Liver (tissue), 9 donors: ENCODE measurements around the gene ARHGEF1. TPM values are rescaled to one million over a fixed set of nuclear protein-coding genes. Genes with fewer than 3 reads are reported as not detected.

Experiments used
- DNase-seq: peaks from one replicate; pipeline ENCODE4 v3.0.0-alpha.2; 2017; ENCODE audit warnings: low spot score
- H3K27ac ChIP-seq, 2 donors: one replicate each; pipeline ENCODE4 v1.7.0; 2013; ENCODE audit warnings: inconsistent platforms in 2 of 2, low read length in 2 of 2, control low read depth in 1 of 2, low read depth in 1 of 2, mild to moderate bottlenecking in 1 of 2
- H3K27me3 ChIP-seq, 4 donors: one replicate each; pipeline versions ENCODE4 v1.6.1 to v1.7.0; 2013; ENCODE audit warnings: low read length in 3 of 4, inconsistent platforms in 1 of 4, mild to moderate bottlenecking in 1 of 4, moderate library complexity in 1 of 4; ENCODE audit not compliant: control insufficient read depth in 4 of 4, insufficient read depth in 4 of 4
- H3K36me3 ChIP-seq, 4 donors: one replicate each; pipeline versions ENCODE4 v1.6.1 to v1.7.0; 2013; ENCODE audit warnings: low read length in 3 of 4, mild to moderate bottlenecking in 3 of 4, low read depth in 1 of 4, moderate library complexity in 1 of 4; ENCODE audit not compliant: control insufficient read depth in 4 of 4, insufficient read depth in 3 of 4
- H3K4me1 ChIP-seq, 4 donors: one replicate each; pipeline versions ENCODE4 v1.6.1 to v1.7.0; 2013; ENCODE audit warnings: low read length in 3 of 4, mild to moderate bottlenecking in 3 of 4, moderate library complexity in 1 of 4; ENCODE audit not compliant: control insufficient read depth in 4 of 4, insufficient read depth in 4 of 4
- H3K4me3 ChIP-seq, 3 donors: one replicate each; pipeline versions ENCODE4 v1.6.1 to v1.7.0; 2013; ENCODE audit warnings: low read length in 3 of 3, control low read depth in 1 of 3, low read depth in 1 of 3, mild to moderate bottlenecking in 1 of 3
- H3K9ac ChIP-seq, 2 donors: one replicate each; pipeline ENCODE4 v1.7.0; 2013; ENCODE audit warnings: low read length in 2 of 2, mild to moderate bottlenecking in 2 of 2, moderate library complexity in 2 of 2, control low read depth in 1 of 2, low read depth in 1 of 2
- H3K9me3 ChIP-seq, 4 donors: one replicate each; pipeline versions ENCODE4 v1.6.1 to v1.7.0; 2013; ENCODE audit warnings: low read length in 3 of 4; ENCODE audit not compliant: control insufficient read depth in 4 of 4
- ATF3 ChIP-seq: IDR thresholded peaks from 2 replicates; pipeline ENCODE4 v1.6.1; 2016; ENCODE audit warnings: antibody characterized with exemption
- CTCF ChIP-seq: fragments of 150-350 bp; IDR thresholded peaks from 2 replicates; pipeline ENCODE4 v1.5.1; 2017; ENCODE audit warnings: improper control_type of control experiment, low read depth, low read length; ENCODE audit not compliant: missing input control
- FOXA2 ChIP-seq: IDR thresholded peaks from 2 replicates; pipeline ENCODE4 v1.6.1; 2016; ENCODE audit warnings: antibody characterized with exemption
- GABPA ChIP-seq, 2 donors: IDR thresholded peaks in 1 of 2; conservative IDR thresholded peaks in 1 of 2; 2 replicates each; pipeline ENCODE4 v1.6.1; 2016; ENCODE audit warnings: antibody characterized with exemption in 2 of 2, mild to moderate bottlenecking in 1 of 2, moderate library complexity in 1 of 2
- HNF4G ChIP-seq: IDR thresholded peaks from 2 replicates; pipeline ENCODE4 v1.6.1; 2016; ENCODE audit warnings: antibody characterized with exemption
- NR2F2 ChIP-seq: IDR thresholded peaks from 2 replicates; pipeline ENCODE4 v1.6.1; 2016; ENCODE audit warnings: antibody characterized with exemption
- RAD21 ChIP-seq, 2 donors: IDR thresholded peaks; 2 replicates each; pipeline ENCODE4 v1.6.1; 2016; ENCODE audit warnings: antibody characterized with exemption in 2 of 2, mild to moderate bottlenecking in 2 of 2
- REST ChIP-seq: IDR thresholded peaks from 2 replicates; pipeline ENCODE4 v1.6.1; 2016; ENCODE audit warnings: antibody characterized with exemption, mild to moderate bottlenecking
- RXRA ChIP-seq, 2 donors: IDR thresholded peaks; 2 replicates each; pipeline ENCODE4 v1.6.1; 2017 to 2018; ENCODE audit warnings: antibody characterized with exemption in 2 of 2, mild to moderate bottlenecking in 1 of 2
- SP1 ChIP-seq: IDR thresholded peaks from 2 replicates; pipeline ENCODE4 v1.6.1; 2018; ENCODE audit warnings: antibody characterized with exemption, mild to moderate bottlenecking
- TAF1 ChIP-seq: conservative IDR thresholded peaks from 2 replicates; pipeline ENCODE4 v1.6.1; 2016; ENCODE audit warnings: antibody characterized with exemption, mild to moderate bottlenecking
- WGBS: extraction: QIAGEN DNeasy Blood & Tissue Kit; methylation state at CpG from one replicate; pipeline ENCODE4 v1.1.7; 2013; 5-methylcytosine and 5-hydroxymethylcytosine counted together
- polyA plus RNA-seq, 2 donors: library from polyadenylated mRNA; stranded (reverse) in 1 of 2; unstranded in 1 of 2; fragments of 200-250 nt in 1 of 2; fragments of >200 nt in 1 of 2; fragmentation: Nextera tagmentation in 1 of 2; extraction: Ambion mirVana in 1 of 2; gene quantifications; one replicate each; pipeline versions ENCODE4 v1.2.1 to v1.2.3, GENCODE V29; 2013 to 2015
- total RNA-seq, 2 donors: library from RNA; depleted of rRNA; stranded (reverse); fragments of >200 nt; gene quantifications; one replicate each; pipeline ENCODE4 v1.2.3, GENCODE V29; 2014
- donor health status: healthy.
- donor health status: healthy.
- donor health status: healthy.
- donor health status: healthy.
- donor health status: healthy.

ARHGEF1 gene
- total and polyA plus RNA-seq, 4 donors, result 13.2 to 30.1 (median 18.5) TPM

- no peak for TF ChIP-seq CTCF
- no peak for TF ChIP-seq FOXA2
- TF ChIP-seq RAD21 (IDR thresholded peaks at IDR 0.05), result no peak
Observed at GRCh38 chr19:41864374-41864773, 18.6 kb upstream of the ARHGEF1 start (continued).

GRCh38 chr19:41866284-41866683, 16.7 kb upstream of the ARHGEF1 start:
- Histone ChIP-seq H3K4me1 (peaks cover 0 to 19% (median 13%) of the 10 kb centered on the region in 4 donors), H3K9me3 (no peaks in the 10 kb centered on the region), H3K4me3 (no peak overlapping the region), H3K9ac (no peak overlapping the region), H3K36me3 (peaks cover 21 to 74% (median 47%) of the 10 kb centered on the region in 4 donors), H3K27ac (no peak overlapping the region), H3K27me3 (no peaks in the 10 kb centered on the region)
- TF ChIP-seq TAF1 (no peak), ATF3 (no peak), RXRA (IDR thresholded peaks at IDR 0.05) (no peak), HNF4G (no peak), GABPA (IDR thresholded peaks at IDR 0.05 in 1 of 2, conservative IDR thresholded peaks at IDR 0.05 in 1 of 2) (no peak), REST (no peak), SP1 (no peak)
- WGBS, result 95% methylated on average over 3 of the region's 3 CpGs
- no peak for DNase-seq

- H3K4me1 ChIP-seq, result peaks cover 0 to 19% (median 5%) of the 10 kb centered on the region in 4 donors
- no peaks in the 10 kb centered on the region for H3K9me3 ChIP-seq
- H3K36me3 ChIP-seq, result peaks cover 23 to 70% (median 35%) of the 10 kb centered on the region in 4 donors
- 75% methylated on average over 10 of the region's 10 CpGs for WGBS
- H3K27me3 ChIP-seq, result no peaks in the 10 kb centered on the region
- H3K9ac ChIP-seq, result no peak overlapping the region
- no peak for TF ChIP-seq ATF3
- TF ChIP-seq NR2F2, result no peak
- H3K4me3 ChIP-seq, result no peak overlapping the region
- H3K27ac ChIP-seq, result no peak overlapping the region
- DNase-seq, result no peak
Observed at GRCh38 chr19:41868120-41868988, 14.6 kb upstream of the ARHGEF1 start.
